ENCODE measurements around the gene ANKRA2. TPM values are rescaled to one million over a fixed set of nuclear protein-coding genes. Genes with fewer than 3 reads are reported as not detected.

ANKRA2 gene
- total and polyA plus RNA-seq, 9 of the 15 experiments (the other 6 are each of a cell fraction or from before 2014, with no cell fraction given), result 7.9 to 28.7 (median 12.8) TPM

DNA sequence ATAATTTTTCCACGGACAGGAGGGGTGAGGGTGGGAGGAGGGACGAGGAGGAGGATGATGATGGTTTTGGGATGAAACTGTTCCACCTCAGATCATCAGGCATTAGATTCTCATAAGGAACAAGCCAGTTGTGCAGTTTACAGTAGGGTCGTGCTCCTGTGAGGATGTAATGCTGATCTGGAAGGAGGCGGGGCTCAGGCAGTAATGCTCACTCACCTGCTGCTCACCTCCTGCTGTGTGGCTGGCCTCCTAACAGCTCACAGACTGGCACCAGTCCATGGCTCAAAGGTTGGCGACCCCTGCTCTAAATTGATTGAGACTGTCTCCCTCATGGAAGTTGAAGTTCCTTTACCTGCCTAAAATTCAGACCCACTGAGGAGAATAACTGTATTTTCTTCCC is 33.2 kb downstream of the ANKRA2 start:
- TF ChIP-seq ZNF551 (CRISPR knock-in tag; IDR thresholded peaks at IDR 0.05), result no peak
- no peak for TF ChIP-seq FIP1L1 (IDR thresholded peaks at IDR 0.05; ENCODE audit: low read depth, low read length, poor library complexity, severe bottlenecking)
- TF ChIP-seq CBX1 (IDR thresholded peaks at IDR 0.05; ENCODE audit: low read depth), result no peak
- no peak for TF ChIP-seq ZNF316 (IDR thresholded peaks at IDR 0.05)
- no peak for TF ChIP-seq ARID4B (CRISPR knock-in tag; IDR thresholded peaks at IDR 0.05)
- TF ChIP-seq TCF15 (CRISPR knock-in tag; IDR thresholded peaks at IDR 0.05), result no peak
- TF ChIP-seq, protein P1, sequence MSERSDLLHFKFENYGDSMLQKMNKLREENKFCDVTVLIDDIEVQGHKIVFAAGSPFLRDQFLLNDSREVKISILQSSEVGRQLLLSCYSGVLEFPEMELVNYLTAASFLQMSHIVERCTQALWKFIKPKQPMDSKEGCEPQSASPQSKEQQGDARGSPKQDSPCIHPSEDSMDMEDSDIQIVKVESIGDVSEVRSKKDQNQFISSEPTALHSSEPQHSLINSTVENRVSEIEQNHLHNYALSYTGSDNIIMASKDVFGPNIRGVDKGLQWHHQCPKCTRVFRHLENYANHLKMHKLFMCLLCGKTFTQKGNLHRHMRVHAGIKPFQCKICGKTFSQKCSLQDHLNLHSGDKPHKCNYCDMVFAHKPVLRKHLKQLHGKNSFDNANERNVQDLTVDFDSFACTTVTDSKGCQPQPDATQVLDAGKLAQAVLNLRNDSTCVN (CRISPR knock-in tag; IDR thresholded peaks at IDR 0.05), result no peak
- no peak for TF ChIP-seq ZZZ3 (IDR thresholded peaks at IDR 0.05)
- no peak for TF ChIP-seq RFX1 (IDR thresholded peaks at IDR 0.05)
- TF ChIP-seq ADNP (tag; IDR thresholded peaks at IDR 0.05), result no peak
- TF ChIP-seq ZNF707 (CRISPR knock-in tag; conservative IDR thresholded peaks at IDR 0.05), result no peak

More for the DNA sequence above, 33.2 kb downstream of the ANKRA2 start:
- ATAC-seq (no peak), FAIRE-seq (no peak), DNase-seq (ENCODE audit: extremely low read depth in 1 of 4, low spot score in 3 of 4) (no peak)
- intact Hi-C loops (cut with micrococcal nuclease), result no loop called here
- Histone ChIP-seq H3K9me1 (ENCODE audit: control insufficient read depth, insufficient read depth, low read length) (no peaks in the 10 kb centered on the region), H3K79me2 (ENCODE audit: control insufficient read depth, insufficient read depth, low read length) (no peaks in the 10 kb centered on the region), H3K4me3 (no peak overlapping the region), H3K36me3 (ENCODE audit: control insufficient read depth, insufficient read depth, low read length) (no peaks in the 10 kb centered on the region), H3K9ac (ENCODE audit: insufficient read depth in 1 of 2, low read depth in 2 of 2, low read length in 2 of 2) (no peak overlapping the region), H3K4me2 (ENCODE audit: insufficient read depth, low read length) (no peak overlapping the region), H4K20me1 (replicated peaks; ENCODE audit: control insufficient read depth, insufficient read depth, low read length) (no peaks in the 10 kb centered on the region), H3K4me1 (replicated peaks in 1 of 2; ENCODE audit: control insufficient read depth in 2 of 2, insufficient read depth in 2 of 2, low read length in 2 of 2) (no peaks in the 10 kb centered on the region), H3K27ac (ENCODE audit: extremely low read depth, low read depth, low read length) (no peak overlapping the region), H3K27me3 (ENCODE audit: control insufficient read depth in 2 of 2, insufficient read depth in 2 of 2, low read length in 2 of 2) (peaks cover 17 to 22% of the 10 kb centered on the region in 2 experiments; a peak in 4 of 5 replicates), H3K9me3 (replicated peaks; ENCODE audit: control insufficient read depth, insufficient read depth, low read depth, low read length) (no peaks in the 10 kb centered on the region), H2AFZ (ENCODE audit: low read depth, low read length) (no peak overlapping the region)
- POLR2A ChIA-PET, result no interaction called here
- CTCF ChIA-PET (ENCODE audit: low intra/inter-chr PET ratio), result no interaction called here
- BruUV-seq (replicated peaks), result no TSS peak
- 0% methylated on average over 5 of the region's 5 CpGs for WGBS (ENCODE audit: insufficient coverage, low coverage, missing lambda C conversion rate)
- in situ Hi-C loops (cut with MboI), result no loop called here
